BE2C (cell line): ENCODE data around the gene S100A5.
A peak's percentile ranks its signal among the peaks of the same experiment; 100 is the strongest.

ENCODE experiments used
- DNase-seq: peaks from one replicate; pipeline ENCODE4 v3.0.0-alpha.2; 2020
- H3K27me3 ChIP-seq: fragments of 250-450 bp; sonication (Bioruptor Pico); 2 replicates; pipeline ENCODE4 v1.5.1; 2020; ENCODE audit warnings: mild to moderate bottlenecking
- H3K36me3 ChIP-seq: fragments of 250-450 bp; sonication (Bioruptor Pico); 2 replicates; pipeline ENCODE4 v1.5.1; 2020; ENCODE audit warnings: mild to moderate bottlenecking
- H3K4me1 ChIP-seq: fragments of 250-450 bp; sonication (Bioruptor Pico); 2 replicates; pipeline ENCODE4 v1.5.1; 2020
- H3K4me3 ChIP-seq: 2 replicates; pipeline ENCODE4 v1.5.1; 2011; ENCODE audit warnings: low read depth, low read length
- H3K9me3 ChIP-seq: fragments of 250-450 bp; sonication (Bioruptor Pico); 2 replicates; pipeline ENCODE4 v1.5.1; 2020
- CTCF ChIP-seq: IDR thresholded peaks from 2 replicates; pipeline ENCODE4 v1.5.1; 2012; ENCODE audit warnings: mild to moderate bottlenecking, low read depth, low read length

S100A5 gene

GRCh38 chr1:153538315-153538821 lies 2.4 kb downstream of the S100A5 start:
- no peak overlapping the region for H3K4me3 ChIP-seq
- H3K36me3 ChIP-seq: no peaks in the 10 kb centered on the region
- peak; percentile 82 for DNase-seq
- TF ChIP-seq CTCF: no peak; the same call in 1 of the 2 replicates
- H3K27me3 ChIP-seq: no peaks in the 10 kb centered on the region
- H3K9me3 ChIP-seq: no peaks in the 10 kb centered on the region
- H3K4me1 ChIP-seq: peaks cover 33% of the 10 kb centered on the region

- Histone ChIP-seq H3K36me3 (no peaks in the 10 kb centered on the region), H3K4me3 (no peak overlapping the region), H3K27me3 (no peaks in the 10 kb centered on the region), H3K4me1 (peaks cover 39% of the 10 kb centered on the region), H3K9me3 (no peaks in the 10 kb centered on the region)
- no peak for TF ChIP-seq CTCF
- no peak for DNase-seq
Observed at GRCh38 chr1:153537376-153537730, 3.4 kb downstream of the S100A5 start.

- Histone ChIP-seq H3K36me3 (no peaks in the 10 kb centered on the region), H3K9me3 (no peaks in the 10 kb centered on the region), H3K27me3 (no peaks in the 10 kb centered on the region), H3K4me3 (peak overlapping the region; percentile 74), H3K4me1 (peaks cover 39% of the 10 kb centered on the region)
- no peak for DNase-seq
- TF ChIP-seq CTCF: no peak
Observed at GRCh38 chr1:153536671-153537375, 3.9 kb downstream of the S100A5 start.

- peak; percentile 78 for DNase-seq
- Histone ChIP-seq H3K27me3 (no peaks in the 10 kb centered on the region), H3K4me1 (peaks cover 39% of the 10 kb centered on the region), H3K36me3 (no peaks in the 10 kb centered on the region), H3K4me3 (peak overlapping the region; percentile 74), H3K9me3 (no peaks in the 10 kb centered on the region)
- TF ChIP-seq CTCF: no peak
Observed at GRCh38 chr1:153536012-153536670, 4.6 kb downstream of the S100A5 start.

- no peaks in the 10 kb centered on the region for H3K9me3 ChIP-seq
- H3K36me3 ChIP-seq: no peaks in the 10 kb centered on the region
- no peak for DNase-seq
- peaks cover 39% of the 10 kb centered on the region for H3K4me1 ChIP-seq
- H3K4me3 ChIP-seq: peak within 1 kb of the TSS; percentile 74
- no peak for TF ChIP-seq CTCF
- no peaks in the 10 kb centered on the region for H3K27me3 ChIP-seq
Observed at GRCh38 chr1:153535242-153536011, 5.3 kb downstream of the S100A5 start, which contains the start of gene S100A6. S100A6 (minus strand) TSS chr1:153535991; CDS start chr1:153535339, 652 bp downstream.
